Gastrocnemius medialis (tissue), 4 donors: Measurements from ENCODE around the gene TRNP1. TPM values are rescaled to one million over a fixed set of nuclear protein-coding genes. Genes with fewer than 3 reads are reported as not detected.

Experiments used
- ATAC-seq, 2 donors: fragments of 150-250 bp; one replicate each; pipeline ENCODE4 v1.9.1; 2016
- DNase-seq, 2 donors: peaks; one replicate each; pipeline ENCODE4 v3.0.0-alpha.2; 2019
- H3K27ac ChIP-seq, 4 donors: fragments of 200-600 bp; sonication (generic); 1 replicate in 1 of 4; 2 replicates in 3 of 4; pipeline ENCODE4 v1.5.1; 2016 to 2018; ENCODE audit warnings: mild to moderate bottlenecking in 2 of 4, moderate library complexity in 1 of 4
- H3K27me3 ChIP-seq, 3 donors: fragments of 200-600 bp; sonication (generic) in 2 of 3; 1 replicate in 1 of 3; 2 replicates in 2 of 3; pipeline versions ENCODE4 v1.5.1 to v1.6.0; 2016 to 2019; ENCODE audit warnings: mild to moderate bottlenecking in 1 of 3, moderate library complexity in 1 of 3
- H3K36me3 ChIP-seq, 2 donors: fragments of 200-600 bp; sonication (generic) in 1 of 2; one replicate each; pipeline ENCODE4 v1.5.1; 2017 to 2018
- H3K4me1 ChIP-seq, 2 donors: fragments of 200-600 bp; sonication (generic) in 1 of 2; one replicate each; pipeline ENCODE4 v1.5.1; 2016 to 2017; ENCODE audit warnings: mild to moderate bottlenecking in 2 of 2
- H3K4me3 ChIP-seq, 4 donors: fragments of 200-600 bp; sonication (generic) in 3 of 4; 1 replicate in 1 of 4; 2 replicates in 3 of 4; pipeline ENCODE4 v1.5.1; 2016 to 2019; ENCODE audit warnings: mild to moderate bottlenecking in 2 of 4
- H3K9me3 ChIP-seq, 3 donors: fragments of 200-600 bp; sonication (generic) in 2 of 3; 1 replicate in 1 of 3; 2 replicates in 2 of 3; pipeline ENCODE4 v1.5.1; 2016 to 2019
- CTCF ChIP-seq, 5 experiments: fragments of 450-650 bp in 3 of 5; fragments of 200-600 bp in 2 of 5; sonication (generic) in 2 of 5; IDR thresholded peaks in 4 of 5; conservative IDR thresholded peaks in 1 of 5; 1 replicate in 4 of 5; 2 replicates in 1 of 5; pipeline ENCODE4 v1.5.1; 2016 to 2019; ENCODE audit warnings: antibody characterized with exemption in 5 of 5, mild to moderate bottlenecking in 3 of 5, moderate library complexity in 3 of 5
- POLR2A ChIP-seq, 2 donors: fragments of 450-650 bp; IDR thresholded peaks; one replicate each; pipeline ENCODE4 v1.6.1; 2017; ENCODE audit warnings: antibody characterized with exemption in 2 of 2, mild to moderate bottlenecking in 2 of 2, moderate library complexity in 2 of 2
- in situ Hi-C, 4 donors: fragments of 200-750 bp; cut with MboI; loops; one replicate each; pipeline versions ENCODE4 v1.15.0 to v1.8.0; 2017; ENCODE audit warnings: low sequenced_read_pairs in 4 of 4
- intact Hi-C: fragments of 100-400 bp; cut with DNase I; formaldehyde crosslinking; loops from one replicate; pipeline ENCODE4 v1.15.1; 2023; ENCODE audit warnings: low total_unique reads
- total RNA-seq, 4 donors: library from RNA; depleted of rRNA; stranded (reverse); fragments of >200 nt; gene quantifications; one replicate each; pipeline versions ENCODE4 v1.1.0 to v1.2.3, GENCODE V29; 2016

Gene TRNP1
- total RNA-seq, 4 donors from 2014 or later = 1.2 to 5.1 (median 2.0) TPM

GRCh38 chr1:26976621-26977510 lies 16.6 kb upstream of the TRNP1 start:
- no peak for DNase-seq
- Histone ChIP-seq H3K27me3 (no peaks in the 10 kb centered on the region), H3K4me3 (no peak overlapping the region), H3K4me1 (no peaks in the 10 kb centered on the region), H3K9me3 (no peaks in the 10 kb centered on the region), H3K36me3 (no peaks in the 10 kb centered on the region), H3K27ac (no peak overlapping the region)
- ATAC-seq = no peak
- no peak for TF ChIP-seq POLR2A (IDR thresholded peaks at IDR 0.05)
- TF ChIP-seq CTCF (IDR thresholded peaks at IDR 0.05 in 4 of 5, conservative IDR thresholded peaks at IDR 0.05 in 1 of 5) = no peak
- in situ Hi-C loops = no loop called here
- intact Hi-C loops = no loop called here

GRCh38 chr1:26978901-26979300 lies 14.6 kb upstream of the TRNP1 start:
- ATAC-seq (no peak), DNase-seq (no peak)
- Histone ChIP-seq H3K4me3 (no peak overlapping the region), H3K4me1 (no peaks in the 10 kb centered on the region), H3K36me3 (no peaks in the 10 kb centered on the region), H3K9me3 (no peaks in the 10 kb centered on the region), H3K27ac (no peak overlapping the region), H3K27me3 (peaks cover 0 to 5% (median 0%) of the 10 kb centered on the region in 3 donors)
- in situ Hi-C loops (no loop called here), intact Hi-C loops (no loop called here)
- TF ChIP-seq CTCF (IDR thresholded peaks at IDR 0.05 in 4 of 5, conservative IDR thresholded peaks at IDR 0.05 in 1 of 5) (no peak), POLR2A (IDR thresholded peaks at IDR 0.05) (no peak)

DNA sequence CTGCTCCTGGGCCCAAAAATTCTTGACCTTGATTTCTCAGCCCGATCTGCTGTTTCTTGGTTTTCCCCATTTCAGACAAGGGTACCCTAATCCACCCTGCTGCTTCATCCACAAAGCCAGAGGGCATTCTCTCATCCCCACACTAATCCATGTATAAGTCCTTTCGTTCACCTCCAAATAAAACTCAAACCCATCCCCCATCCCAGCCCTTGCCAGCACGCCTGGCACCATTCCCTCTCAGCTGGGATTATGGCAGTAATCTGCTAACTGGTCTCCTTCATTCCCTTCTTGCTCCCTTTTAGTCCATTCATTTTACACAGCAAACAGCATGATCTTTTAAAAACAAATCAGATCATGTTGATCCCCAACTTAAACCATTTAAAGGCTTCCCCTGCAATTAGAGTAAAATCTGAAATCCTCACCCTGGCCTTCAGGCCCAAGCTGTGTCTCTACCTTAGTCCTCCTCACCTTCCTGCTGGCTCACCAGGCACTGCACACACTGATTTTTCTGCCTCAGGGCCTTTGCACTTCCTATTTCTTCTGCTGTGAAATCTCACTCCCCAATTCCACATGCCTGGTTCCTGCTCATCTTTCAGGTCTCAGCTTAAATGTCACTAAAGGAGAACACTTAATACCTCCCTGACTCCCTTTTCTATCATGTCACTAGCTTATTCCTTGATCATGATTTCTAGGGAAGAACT lies 12.2 kb upstream of the TRNP1 start:
- H3K4me3 ChIP-seq = no peak overlapping the region
- in situ Hi-C loops (no loop called here), intact Hi-C loops (no loop called here)
- H3K27ac ChIP-seq = no peak overlapping the region
- TF ChIP-seq POLR2A (IDR thresholded peaks at IDR 0.05) = no peak
- no peak for TF ChIP-seq CTCF (IDR thresholded peaks at IDR 0.05 in 4 of 5, conservative IDR thresholded peaks at IDR 0.05 in 1 of 5)
- no peaks in the 10 kb centered on the region for H3K4me1 ChIP-seq
- H3K9me3 ChIP-seq = no peaks in the 10 kb centered on the region
- ATAC-seq (no peak), DNase-seq (no peak)
- H3K27me3 ChIP-seq = peaks cover 0 to 5% (median 0%) of the 10 kb centered on the region in 3 donors
- H3K36me3 ChIP-seq = no peaks in the 10 kb centered on the region

- no peaks in the 10 kb centered on the region for H3K36me3 ChIP-seq
- H3K9me3 ChIP-seq = no peaks in the 10 kb centered on the region
- H3K4me3 ChIP-seq = no peak overlapping the region
- DNase-seq = no peak
- in situ Hi-C loops = no loop called here
- H3K27me3 ChIP-seq = peaks cover 0 to 5% (median 0%) of the 10 kb centered on the region in 3 donors
- no peak overlapping the region for H3K27ac ChIP-seq
- intact Hi-C loops = no loop called here
- ATAC-seq = no peak
- H3K4me1 ChIP-seq = no peaks in the 10 kb centered on the region
- TF ChIP-seq CTCF (IDR thresholded peaks at IDR 0.05 in 4 of 5, conservative IDR thresholded peaks at IDR 0.05 in 1 of 5) = no peak
- TF ChIP-seq POLR2A (IDR thresholded peaks at IDR 0.05) = no peak
Measured at GRCh38 chr1:26983863-26984262, 9.6 kb upstream of the TRNP1 start.
